ENCODE data around the gene MCUB. TPM values are rescaled to one million over a fixed set of nuclear protein-coding genes. Genes with fewer than 3 reads are reported as not detected.
"Not testable (repeated sequence)": the region's sequence is repeated elsewhere in the genome, so short reads cannot be mapped to it uniquely, and the experiment has no call there.

MCUB gene
- total RNA-seq, 1 experiment from 2014 or later, result 103 TPM

DNA sequence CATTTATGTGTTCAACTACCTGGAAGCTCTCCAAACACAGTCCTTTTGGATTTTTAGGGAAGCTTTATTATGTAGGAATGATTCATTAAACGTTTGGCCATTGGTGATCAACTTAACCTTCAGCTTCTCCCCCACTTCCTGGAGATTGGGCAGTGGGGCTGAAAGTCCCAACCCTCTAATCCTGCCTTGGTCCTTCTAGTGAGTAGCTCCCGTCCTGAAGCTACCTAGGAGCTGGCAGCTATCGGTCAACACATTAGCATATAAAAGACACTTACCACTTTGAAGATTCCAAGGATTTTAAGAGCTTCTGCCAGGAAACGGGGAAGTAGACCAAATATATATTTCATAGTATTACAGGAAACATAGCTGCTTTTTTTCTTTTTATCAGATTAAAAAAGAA is 69.7 kb downstream of the MCUB start:
- DNase-seq (ENCODE audit: low read depth), result no peak

DNA sequence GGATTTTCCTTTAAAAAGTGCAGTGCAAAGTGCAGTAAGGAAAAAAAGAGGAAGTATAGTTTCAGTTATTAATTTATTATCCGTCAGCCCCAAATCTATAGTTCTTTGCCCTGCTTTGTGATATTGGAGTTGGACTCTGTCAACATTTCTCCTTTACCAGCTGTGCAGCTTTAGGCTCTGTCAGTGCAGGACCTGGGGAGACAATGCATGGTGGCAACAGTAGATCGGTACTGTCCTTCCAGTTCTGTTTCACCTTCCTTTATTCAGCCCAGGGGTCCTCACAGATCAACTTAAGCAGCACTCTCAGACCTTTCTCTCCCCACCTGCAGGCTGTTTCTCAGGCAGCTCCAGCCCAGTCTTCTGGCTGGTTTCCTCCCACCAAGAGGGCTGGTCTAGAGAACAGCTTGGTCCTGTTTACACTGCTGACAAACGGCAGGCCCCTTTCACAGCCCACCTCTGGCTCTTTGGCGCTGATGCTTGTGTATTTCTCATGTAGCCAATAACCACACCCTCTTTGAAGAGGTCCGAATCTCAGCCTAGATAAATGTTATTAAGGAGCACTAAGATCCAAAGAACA is 71.6 kb downstream of the MCUB start:
- DNase-seq (ENCODE audit: low read depth), result no peak

DNA sequence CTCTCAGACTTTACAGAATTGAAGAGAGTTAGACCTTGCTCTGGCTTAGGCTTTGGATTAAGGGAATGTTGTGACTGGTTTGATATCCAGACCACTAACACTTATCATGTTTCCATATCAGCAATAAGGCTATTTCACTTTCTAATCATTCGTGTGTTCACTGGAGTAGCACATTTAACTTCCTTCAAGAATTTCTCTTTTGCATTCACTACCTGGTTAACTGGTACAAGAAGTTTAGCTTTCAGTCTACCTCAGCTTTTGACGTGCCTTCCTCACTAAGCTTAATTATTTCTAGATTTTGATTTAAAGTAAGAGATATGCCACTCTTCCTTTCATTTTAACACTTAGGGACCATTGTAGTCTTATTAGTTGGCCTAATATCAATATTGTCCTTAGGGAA is 80.6 kb downstream of the MCUB start:
- no peak for DNase-seq (ENCODE audit: low read depth)

DNA sequence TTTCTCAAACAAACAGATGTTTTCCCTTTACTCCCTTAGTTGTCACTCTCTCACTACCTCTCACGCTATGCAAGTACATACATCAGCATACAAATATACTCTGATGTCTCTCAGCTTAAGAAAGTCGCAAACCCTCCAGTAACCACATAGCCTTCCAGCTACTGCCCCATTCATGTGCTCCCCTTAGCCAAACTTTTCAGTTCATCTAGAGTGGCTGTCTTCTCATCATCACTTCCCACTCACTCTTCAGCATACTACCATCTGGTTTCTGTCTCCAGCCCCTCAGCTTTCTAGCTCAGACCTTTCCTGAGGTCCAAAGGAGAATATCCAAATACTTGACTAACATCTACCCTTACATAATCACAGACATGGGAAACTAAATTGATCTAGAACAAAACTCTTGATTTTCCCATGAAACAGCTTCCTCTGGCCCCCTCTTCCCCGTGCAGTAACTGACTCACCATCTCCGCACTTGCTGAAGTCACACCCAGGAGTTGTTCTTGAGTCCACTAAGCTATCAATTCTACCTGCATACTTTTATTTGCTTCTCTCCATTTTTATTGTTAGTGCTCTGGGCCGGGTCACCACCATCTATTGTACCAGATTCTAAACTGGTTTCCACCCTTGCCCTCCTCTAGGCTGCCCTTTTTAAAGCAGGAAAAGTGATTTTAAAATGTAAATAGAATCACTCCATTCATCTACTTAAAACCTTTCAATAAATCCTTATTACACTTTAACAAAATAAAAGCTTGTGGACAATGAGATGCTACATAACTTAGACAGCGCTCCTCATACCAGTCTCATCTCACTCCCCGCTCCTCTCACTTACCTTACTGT is 86.0 kb downstream of the MCUB start:
- DNase-seq (ENCODE audit: low read depth), result no peak

DNA sequence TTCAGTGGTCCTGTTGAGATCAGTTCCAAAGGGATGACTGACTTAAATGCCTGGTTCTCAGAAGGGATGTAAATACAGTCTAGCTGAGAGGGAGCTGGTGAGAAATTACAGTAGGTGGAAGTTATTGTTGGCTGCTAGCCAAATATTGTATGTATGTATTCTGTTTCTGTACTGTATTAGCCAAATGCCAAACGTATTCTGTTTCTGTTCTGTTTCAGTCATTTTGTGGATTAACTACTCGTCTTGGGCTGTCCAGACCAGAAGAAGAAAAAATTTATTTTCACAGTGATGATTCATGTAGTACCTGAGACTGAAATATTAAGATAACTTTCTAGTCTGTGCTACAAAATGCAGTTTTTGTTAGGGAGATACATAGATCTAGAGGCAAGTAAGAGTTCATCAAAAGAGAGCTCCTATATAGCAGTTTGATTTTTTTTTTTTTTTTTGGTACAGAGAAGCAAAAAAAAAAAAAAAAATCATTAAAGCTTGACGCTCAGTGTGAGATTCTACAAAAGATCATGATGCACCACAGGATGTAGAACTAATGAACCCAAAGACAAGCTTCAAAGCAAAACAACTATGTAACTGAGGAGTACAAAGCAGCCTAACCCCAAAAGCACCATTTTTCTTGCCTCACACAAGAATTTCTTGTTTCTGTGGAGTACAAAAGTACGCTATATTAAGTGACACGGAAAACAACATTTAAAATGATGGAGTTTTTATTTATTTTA is 88.4 kb downstream of the MCUB start:
- DNase-seq (ENCODE audit: low read depth), result no peak

DNA sequence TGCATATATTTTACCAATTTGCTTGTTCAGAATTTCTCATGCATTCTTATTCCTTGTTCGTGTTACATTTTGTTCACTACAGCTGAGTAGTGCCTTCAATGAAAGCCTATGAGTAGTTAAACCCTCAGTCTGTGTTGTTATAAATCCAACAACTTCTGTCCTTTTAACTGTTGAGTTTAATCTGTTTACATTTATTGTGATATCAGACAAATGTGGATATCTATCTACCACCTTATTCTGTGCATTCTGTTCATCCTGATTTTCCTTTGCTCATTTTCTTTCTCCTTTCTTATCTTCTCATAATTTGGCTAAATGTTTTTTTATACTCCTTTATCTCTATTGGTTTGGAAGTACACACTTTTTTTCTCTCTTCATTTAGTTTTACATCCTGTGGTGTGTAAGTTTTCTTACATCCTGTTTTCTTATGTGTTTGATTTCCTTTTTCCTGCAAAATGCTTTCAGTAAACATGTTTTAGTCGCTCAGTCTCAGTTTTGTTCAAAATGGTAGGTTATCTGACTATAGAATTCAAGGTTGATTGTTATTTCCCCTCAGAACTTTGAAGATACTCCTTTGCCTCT is 89.0 kb downstream of the MCUB start:
- DNase-seq (ENCODE audit: low read depth), result no peak

DNA sequence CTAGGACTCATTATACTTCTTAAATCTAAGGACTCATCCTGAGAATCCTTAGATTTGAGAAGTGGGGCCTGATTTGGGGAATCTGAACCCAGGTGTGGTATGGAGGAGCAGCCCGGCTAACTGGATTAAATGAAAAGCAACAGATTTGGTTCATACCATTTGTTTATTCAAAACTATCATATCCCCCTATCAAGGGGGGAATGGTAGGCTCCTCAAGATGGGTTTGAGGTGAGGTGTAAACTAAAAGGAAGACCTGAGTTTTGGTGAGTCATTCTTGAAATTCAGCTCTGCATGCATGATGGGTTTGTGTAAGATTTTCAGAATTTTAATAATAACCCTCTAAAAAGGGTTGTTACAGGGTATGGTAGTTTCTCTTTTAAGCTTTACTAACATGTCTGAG is 89.8 kb downstream of the MCUB start:
- no peak for DNase-seq (ENCODE audit: low read depth)

DNA sequence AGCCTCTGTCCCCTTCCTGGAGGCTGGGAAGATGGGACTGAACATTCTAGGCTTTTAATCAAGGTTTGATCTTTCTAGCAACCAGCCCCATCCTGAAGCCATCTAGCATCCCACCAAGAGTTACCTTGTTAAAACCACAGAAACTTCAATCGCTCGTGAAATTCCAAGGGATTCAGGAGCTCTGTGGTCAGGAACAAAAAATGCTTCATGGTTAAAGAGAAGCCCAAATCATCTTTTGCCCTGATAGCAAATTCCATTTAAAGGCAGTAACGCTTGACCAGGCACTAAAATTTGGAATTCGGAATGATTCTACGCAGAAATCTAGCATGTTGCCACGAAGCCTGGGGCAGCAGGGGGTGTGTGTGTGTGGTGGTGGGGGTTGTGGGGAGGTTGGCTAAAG is 95.3 kb downstream of the MCUB start:
- DNase-seq (ENCODE audit: low read depth), result no peak

DNA sequence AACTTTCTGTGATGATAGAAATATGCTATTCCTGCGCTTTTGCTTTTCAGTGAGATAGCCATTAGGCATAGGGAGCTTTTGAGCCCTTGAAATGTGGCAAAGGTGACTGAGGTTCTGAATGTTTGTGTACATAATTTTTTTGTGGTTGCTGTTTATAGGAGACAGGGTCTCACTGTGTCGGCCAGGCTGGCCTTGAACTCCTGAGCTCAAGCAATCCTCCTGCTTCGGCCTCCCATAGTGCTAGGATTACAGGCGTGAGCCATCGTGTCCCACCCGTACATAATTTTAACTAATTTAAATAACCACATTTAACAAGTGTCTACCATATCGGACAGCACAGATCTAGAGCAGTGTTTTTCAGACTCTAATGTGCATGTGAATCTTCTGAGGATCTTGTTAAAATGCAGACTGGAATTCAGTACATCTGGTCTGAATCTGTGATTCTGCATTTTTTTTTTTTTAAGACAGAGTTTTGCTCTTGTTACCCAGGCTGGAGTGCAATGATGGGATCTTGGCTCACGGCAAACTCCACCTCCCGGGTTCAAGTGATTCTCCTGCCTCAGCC is 97.9 kb downstream of the MCUB start:
- no peak for DNase-seq (ENCODE audit: low read depth)

DNA sequence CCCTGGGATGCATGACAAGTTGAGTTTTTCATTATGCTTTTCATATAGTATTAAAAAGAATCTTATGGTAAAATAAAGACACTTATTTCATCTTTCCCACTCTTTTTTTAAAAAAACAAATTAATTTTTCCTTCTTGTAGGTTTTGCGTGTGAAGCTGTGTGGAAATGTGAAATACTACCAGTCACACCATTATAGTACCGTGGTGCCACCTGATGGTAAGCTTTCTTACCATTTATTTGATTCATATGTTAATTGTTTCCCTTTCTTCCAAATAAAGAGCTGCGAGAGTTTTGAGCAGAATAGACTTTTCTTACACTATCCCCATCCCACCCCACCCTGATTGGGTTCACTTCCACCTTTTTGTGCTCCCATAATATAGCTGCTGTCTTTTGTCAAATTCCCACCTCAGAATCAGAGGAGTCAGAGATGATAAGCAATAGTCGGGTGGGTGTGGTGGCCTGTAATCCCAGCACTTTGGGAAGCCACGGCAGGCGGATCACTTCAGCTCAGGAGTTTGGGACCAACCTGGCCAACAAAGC is 98.9 kb downstream of the MCUB start:
- no peak for DNase-seq (ENCODE audit: low read depth)

DNA sequence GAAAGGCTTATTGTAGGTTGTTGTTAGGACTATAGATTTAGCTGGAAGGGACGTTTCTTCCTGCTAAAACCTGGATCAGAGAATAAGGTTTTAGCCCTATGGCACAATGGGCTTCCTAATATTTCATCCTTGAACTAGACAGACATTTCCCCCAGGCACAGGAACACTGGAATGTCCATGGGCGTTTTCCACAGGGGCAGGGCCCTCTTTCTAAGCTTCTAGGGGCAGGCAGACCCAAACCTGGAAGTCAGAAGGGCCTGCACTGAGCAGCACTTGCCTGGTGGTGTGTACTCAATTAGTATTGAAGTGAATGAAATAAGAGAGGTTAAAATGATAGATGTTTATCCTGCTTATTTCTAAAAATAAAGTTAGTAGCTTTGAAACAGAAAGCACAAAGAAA is 102.1 kb downstream of the MCUB start:
- DNase-seq (ENCODE audit: low read depth), result no peak

DNA sequence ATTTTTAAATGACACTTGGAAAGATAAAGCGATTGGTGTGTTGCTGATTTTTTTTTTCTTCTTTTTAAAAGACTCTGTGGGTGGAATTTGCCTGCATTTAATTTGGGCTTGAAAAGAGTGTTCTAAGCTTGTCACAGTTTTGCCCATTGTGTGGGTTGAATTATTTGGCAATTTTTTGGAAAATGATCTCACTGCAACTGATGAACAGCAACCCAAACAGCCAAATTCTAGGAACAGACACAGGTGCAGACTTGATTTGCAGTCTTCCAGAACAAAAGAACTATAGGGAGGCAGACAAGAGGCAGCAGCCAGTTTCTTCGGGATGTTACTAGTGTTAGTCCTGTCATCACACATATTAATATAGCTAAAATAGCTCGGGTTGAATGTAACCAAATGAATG is 102.7 kb downstream of the MCUB start:
- DNase-seq (ENCODE audit: low read depth), result no peak

DNA sequence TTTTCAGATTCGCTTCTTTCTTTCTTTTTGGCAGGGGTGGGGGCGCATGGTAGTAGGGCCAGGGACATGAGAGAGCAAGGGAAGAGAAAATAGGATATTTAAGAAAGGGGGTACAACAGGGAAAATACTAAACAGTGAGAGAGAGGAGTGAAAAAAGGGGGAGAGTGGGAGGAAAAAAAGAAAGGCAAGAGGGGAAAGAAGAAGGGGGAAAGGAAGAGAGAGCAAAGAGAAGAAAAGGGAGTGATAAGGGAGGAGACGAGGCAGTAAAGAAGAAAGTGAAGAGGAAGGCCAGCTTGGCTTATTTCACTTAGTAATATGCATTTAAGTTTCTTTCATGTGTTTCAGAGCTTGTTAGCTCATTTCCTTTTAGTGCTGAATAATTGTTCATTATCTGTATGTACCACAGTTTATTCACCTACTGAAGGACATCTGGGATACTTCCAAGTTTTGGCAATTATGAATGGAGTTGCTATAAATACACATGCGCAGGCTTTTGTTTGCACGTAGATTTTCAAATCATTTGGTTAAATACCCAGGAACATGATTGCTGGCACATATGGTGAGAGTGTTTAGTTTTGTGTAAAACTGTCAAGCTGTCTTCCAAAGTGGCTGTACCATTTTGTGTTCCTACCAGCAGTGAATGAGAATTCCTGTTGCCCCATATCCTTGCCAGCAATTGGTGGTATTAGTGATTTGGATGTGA is 105.9 kb downstream of the MCUB start:
- DNase-seq (ENCODE audit: low read depth), result no peak

DNA sequence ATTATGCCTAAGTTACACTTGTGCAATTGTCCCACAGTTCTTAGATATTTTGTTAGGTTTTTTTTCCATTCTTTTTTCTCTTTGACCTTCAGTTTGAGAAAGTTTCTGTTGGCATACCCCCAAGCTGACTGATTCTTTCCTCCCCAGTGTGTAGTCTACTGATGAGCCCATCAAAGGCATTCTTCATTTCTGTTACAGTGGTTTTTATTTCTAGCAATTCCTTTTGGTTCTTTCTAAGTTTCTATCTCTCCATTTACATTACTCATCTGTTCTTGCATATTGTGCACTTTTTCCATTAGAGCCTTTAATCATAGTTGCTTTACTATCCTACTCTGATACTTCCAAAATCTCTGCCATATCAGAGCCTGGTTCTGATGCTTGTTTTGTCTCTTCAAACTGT is 111.3 kb downstream of the MCUB start:
- no peak for DNase-seq (ENCODE audit: low read depth)

DNA sequence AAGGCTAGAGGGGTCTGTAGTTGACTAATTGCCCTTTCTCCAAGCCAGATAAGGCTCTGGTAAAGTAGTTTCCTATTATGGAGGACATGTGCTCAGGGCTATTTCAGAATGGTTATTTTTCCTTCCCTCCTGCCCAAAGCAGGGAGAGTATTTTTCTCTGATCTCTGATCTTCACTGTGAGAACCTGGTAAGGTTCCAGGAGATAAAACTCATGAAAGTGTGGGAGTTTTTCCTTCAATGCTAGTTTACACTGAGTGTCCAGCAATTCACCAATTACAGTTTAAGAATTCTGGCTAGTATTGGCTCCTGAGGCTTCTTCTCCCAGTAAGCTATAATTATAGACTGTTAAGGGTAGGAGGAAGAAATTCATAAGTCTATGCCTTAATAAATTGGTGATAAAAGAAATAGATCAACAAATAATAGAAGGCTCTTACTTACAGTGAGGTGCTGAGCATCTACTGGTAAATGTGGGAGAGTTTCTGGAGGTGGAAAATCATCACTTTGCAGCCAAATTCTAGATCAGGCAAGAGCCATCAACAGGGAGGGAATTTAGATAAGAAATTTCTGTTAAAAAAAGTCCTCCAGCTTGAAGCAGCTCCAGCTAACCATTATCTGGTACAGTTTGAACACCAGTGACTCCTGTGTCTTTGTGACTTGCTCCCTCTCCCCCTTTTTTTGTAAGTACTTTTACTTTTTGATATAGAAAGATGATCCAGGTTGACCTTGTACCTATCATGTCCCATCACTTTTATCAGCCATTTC is 112.3 kb downstream of the MCUB start:
- DNase-seq (ENCODE audit: low read depth), result no peak

DNA sequence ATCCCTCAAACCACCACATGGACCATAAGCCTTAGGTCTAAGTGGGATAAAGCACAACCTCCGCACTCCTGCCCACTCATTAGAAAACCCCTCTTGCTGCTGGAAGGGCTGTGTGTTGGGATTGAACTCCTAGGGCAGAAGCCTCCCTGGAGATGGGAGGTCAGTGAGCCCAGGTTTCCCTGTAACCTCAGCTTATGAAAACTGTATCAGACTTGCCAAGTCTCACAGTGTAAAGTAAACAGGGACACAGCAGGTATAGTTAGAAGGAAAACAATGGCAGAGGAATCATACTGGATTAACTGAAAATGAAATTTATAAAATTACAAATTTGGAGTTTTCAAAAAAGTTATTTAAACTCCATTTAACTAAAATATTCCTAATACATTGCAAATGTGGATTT is 113.3 kb downstream of the MCUB start:
- no peak for DNase-seq (ENCODE audit: low read depth)

DNA sequence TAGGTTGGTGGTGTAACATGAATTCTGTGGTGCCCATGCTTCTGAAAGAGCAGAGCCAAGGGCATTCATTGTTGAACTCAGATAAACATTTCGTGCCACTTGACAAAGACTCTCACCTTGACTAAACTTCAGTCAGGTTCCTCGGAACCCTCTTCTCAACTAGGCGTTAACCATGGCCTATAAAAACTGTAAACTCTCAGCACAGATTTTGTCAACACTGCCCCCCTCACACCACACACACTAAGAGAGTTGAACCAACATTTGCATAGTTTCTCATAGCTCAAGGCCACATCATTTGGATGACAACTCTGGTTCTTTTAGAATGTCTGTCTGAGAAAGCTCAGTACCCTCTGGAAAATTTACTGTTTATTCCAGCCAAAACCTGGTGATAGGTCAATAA is 115.1 kb downstream of the MCUB start:
- no peak for DNase-seq (ENCODE audit: low read depth)

DNA sequence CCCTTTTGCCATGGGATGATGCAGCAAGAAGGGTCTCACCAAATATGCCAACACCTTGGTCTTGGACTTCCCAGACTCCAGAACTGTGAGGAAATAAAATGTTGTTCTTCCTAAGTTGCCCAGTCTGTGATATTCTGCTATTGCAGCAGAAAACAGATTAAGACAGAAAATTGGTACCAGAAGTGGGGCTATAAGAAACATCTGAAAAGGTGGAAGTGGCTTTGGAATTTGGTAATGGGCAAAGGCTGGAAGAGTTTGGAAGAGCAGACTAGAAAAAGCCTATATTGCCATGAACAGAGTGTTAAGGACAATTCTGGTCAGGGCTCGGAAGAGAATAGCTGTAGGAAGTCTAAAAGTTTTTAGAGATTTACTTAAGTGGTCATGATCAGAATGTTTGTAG is 115.8 kb downstream of the MCUB start:
- DNase-seq (ENCODE audit: low read depth), result no peak

DNA sequence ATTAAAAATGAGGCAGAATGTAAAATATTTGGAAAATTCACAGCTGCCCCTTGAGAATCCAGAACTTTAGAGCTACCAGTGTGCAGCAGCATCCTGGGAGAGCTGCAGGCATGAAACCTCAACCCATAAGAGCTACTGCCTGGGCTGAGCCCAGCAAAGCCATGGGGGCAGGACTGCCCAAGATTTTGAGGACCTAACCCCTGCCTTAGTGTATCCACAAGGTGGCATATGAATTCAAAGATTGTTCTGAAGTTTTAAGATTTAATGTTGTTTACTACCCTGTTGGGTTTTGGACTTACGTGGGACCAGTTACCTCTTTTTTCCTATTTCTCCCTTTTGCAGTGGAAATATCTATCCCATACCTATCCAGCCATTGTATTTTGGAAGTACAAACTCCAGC is 116.8 kb downstream of the MCUB start:
- DNase-seq (ENCODE audit: low read depth), result no peak

DNA sequence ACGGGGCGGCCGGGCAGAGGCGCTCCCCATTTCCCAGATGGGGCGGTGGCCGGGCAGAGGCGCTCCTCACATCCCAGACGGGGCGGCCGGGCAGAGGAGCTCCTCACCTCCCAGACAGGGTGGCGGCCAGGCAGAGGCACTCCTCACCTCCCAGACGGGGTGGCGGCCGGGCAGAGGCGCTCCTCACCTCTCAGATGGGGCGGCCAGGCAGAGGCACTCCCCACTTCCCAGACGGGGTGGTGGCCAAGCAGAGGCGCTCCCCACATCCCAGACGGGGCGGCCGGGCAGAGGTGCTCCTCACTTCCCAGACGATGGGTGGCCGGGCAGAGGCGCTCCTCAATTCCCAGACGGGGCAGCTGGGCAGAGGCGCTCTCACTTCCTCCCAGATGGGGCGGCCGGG is 118.4 kb downstream of the MCUB start:
- DNase-seq (ENCODE audit: low read depth), result not testable (repeated sequence)

DNA sequence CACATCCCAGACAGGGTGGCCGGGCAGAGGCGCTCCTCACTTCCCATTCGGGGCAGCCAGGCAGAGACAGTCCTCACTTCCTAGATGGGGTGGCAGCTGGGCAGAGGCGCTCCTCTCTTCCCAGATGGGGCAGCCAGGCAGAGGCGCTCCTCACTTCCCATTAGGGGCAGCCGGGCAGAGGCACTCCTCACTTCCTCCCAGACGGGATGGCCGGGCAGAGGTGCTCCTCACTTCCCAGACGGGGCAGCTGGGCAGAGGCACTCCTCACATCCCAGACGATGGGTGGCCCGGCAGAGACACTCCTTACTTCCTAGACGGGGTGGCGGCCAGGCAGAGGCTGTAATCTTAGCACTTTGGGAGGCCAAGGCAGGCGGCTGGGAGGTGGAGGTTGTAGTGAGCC is 118.9 kb downstream of the MCUB start:
- DNase-seq (ENCODE audit: low read depth), result not testable (repeated sequence)
